Measurements from ENCODE around the gene CSNK1G1.

Gene CSNK1G1

GRCh38 chr15:64187396-64188191, 168.4 kb downstream of the CSNK1G1 start:
- no peak for DNase-seq

- DNase-seq: no peak
Measured at GRCh38 chr15:64185146-64185911, 170.6 kb downstream of the CSNK1G1 start.

- no peak for DNase-seq
Measured at GRCh38 chr15:64182859-64183370, 173.1 kb downstream of the CSNK1G1 start.

GRCh38 chr15:64180235-64180824, 175.6 kb downstream of the CSNK1G1 start:
- DNase-seq: no peak

GRCh38 chr15:64166102-64166890, 189.7 kb downstream of the CSNK1G1 start:
- no peak for DNase-seq

GRCh38 chr15:64164436-64164835, 191.5 kb downstream of the CSNK1G1 start:
- no peak for DNase-seq

- peak; percentile 25 to 29 for DNase-seq
Measured at GRCh38 chr15:64163659-64164362, 192.2 kb downstream of the CSNK1G1 start.

- DNase-seq: peak; percentile 93 to 95
Measured at GRCh38 chr15:64162869-64163658, 192.9 kb downstream of the CSNK1G1 start, which contains the start of gene PPIB. Gene PPIB (minus strand): TSS chr15:64163022. CDS start chr15:64162986, 36 bp downstream.

- DNase-seq: no peak
Measured at GRCh38 chr15:64162478-64162868, 193.5 kb downstream of the CSNK1G1 start.

GRCh38 chr15:64161688-64162477, 194.1 kb downstream of the CSNK1G1 start:
- no peak for DNase-seq

- no peak for DNase-seq
Measured at GRCh38 chr15:64158363-64159134, 197.4 kb downstream of the CSNK1G1 start.

GRCh38 chr15:64157599-64158125, 198.3 kb downstream of the CSNK1G1 start:
- no peak for DNase-seq

- no peak for DNase-seq
Measured at GRCh38 chr15:64156652-64157331, 199.2 kb downstream of the CSNK1G1 start.

- DNase-seq: no peak
Measured at GRCh38 chr15:64155802-64156651, 199.9 kb downstream of the CSNK1G1 start.

- DNase-seq: peak; percentile 84 to 87
Measured at GRCh38 chr15:64153480-64154367, 202.2 kb downstream of the CSNK1G1 start.

Data from SHP77 (cell line).